Measurements from ENCODE around the gene RIMBP2.

Gene RIMBP2

GRCh38 chr12:130374083-130374482 lies 342.0 kb downstream of the RIMBP2 start:
- no peak for DNase-seq (ENCODE audit: low read depth, low spot score)
- no peak overlapping the region for H3K27ac ChIP-seq

GRCh38 chr12:130372936-130373335 lies 343.2 kb downstream of the RIMBP2 start:
- no peak for DNase-seq (ENCODE audit: low read depth, low spot score)
- no peak overlapping the region for H3K27ac ChIP-seq

DNA sequence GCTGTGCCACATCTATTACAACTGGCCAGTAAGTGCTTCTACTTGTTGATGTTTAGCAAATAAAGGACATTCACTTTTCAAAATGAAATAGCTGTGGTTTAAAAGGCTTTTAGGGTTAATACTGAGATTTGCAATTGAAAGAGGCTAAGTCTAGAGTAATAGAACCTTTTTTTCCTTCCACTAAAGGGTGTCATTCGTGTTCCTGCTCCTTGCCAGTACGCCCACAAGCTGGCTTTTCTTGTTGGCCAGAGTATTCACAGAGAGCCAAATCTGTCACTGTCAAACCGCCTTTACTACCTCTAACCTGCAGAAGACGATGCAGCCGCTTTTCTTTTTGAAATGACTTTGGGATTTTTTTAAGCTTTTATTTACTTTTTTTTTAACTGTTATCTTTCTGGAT lies 344.8 kb downstream of the RIMBP2 start:
- DNase-seq (ENCODE audit: low read depth, low spot score) = no peak
- no peak overlapping the region for H3K27ac ChIP-seq

- no peak overlapping the region for H3K27ac ChIP-seq
- no peak for DNase-seq (ENCODE audit: low read depth, low spot score)
These were observed 346.3 kb downstream of the RIMBP2 start for GRCh38 chr12:130369816-130370215.

- no peak for DNase-seq (ENCODE audit: low read depth, low spot score)
- no peak overlapping the region for H3K27ac ChIP-seq
These were observed 348.6 kb downstream of the RIMBP2 start for GRCh38 chr12:130367523-130367922.

- no peak overlapping the region for H3K27ac ChIP-seq
- DNase-seq (ENCODE audit: low read depth, low spot score) = no peak
These were observed 349.1 kb downstream of the RIMBP2 start for GRCh38 chr12:130367003-130367402.

DNA sequence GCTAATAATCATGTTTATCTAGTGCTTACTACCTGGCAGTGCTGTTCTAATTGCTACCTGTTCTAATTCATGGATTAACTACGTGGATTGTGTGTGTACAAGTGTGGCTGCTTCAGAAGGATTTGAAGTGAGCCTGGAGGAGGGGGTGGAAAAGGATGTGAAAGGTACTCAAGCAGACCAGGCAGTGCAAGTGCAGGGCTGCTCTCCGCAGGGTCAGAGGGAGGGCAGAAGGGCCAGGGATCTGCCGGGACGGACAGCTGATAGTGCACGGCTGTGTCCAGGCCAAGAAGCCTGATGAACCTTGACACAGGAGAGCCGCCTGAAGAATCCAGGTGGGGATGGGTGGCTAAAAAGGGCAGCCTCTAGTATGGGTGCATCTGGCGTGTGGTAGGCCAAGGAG lies 349.9 kb downstream of the RIMBP2 start:
- H3K27ac ChIP-seq = no peak overlapping the region
- DNase-seq (ENCODE audit: low read depth, low spot score) = no peak

DNA sequence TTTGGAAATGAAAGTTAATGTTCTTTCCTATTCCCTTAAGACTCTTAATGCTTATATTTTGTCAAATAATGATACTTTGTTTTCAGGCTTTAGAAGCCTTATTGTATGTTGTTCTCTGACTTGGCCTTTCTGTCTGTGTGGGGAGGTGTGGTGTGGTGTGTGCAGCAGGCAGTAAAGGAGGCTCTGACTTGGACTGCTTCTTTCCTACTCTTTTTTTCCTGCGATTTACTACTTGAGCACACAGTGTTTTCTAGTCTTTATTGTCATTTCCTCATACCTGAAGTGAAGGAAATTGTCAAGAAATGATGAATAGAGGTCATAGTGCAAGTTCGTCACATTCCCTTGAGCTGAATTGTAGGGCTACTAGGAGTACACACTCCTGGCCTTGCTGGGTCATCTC lies 351.5 kb downstream of the RIMBP2 start:
- no peak overlapping the region for H3K27ac ChIP-seq
- no peak for DNase-seq (ENCODE audit: low read depth, low spot score)

DNA sequence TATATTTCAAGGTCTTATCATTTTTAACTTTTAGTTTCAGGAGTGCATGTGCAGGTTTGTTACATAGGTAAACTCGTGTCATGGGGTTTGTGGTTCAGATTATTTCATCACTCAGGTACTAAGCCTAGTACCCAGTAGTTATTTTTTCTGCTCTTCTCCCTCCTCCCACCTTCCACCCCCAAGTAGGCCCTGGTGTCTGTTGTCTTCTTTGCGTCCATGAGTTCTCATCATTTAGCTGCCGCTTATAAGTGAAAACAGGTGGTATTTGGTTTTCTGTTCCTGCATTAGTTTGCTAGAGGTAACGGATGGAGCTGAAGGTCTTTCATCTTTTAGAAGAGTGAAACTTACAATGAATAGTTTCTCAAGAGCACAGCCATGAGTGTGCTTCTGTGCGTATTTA lies 354.0 kb downstream of the RIMBP2 start:
- DNase-seq (ENCODE audit: low read depth, low spot score) = no peak
- H3K27ac ChIP-seq = no peak overlapping the region

GRCh38 chr12:130357729-130358330 lies 358.3 kb downstream of the RIMBP2 start:
- DNase-seq (ENCODE audit: low read depth, low spot score) = no peak
- H3K27ac ChIP-seq = no peak overlapping the region

GRCh38 chr12:130357241-130357640 lies 358.9 kb downstream of the RIMBP2 start:
- no peak for DNase-seq (ENCODE audit: low read depth, low spot score)
- H3K27ac ChIP-seq = no peak overlapping the region

GRCh38 chr12:130356222-130356621 lies 359.9 kb downstream of the RIMBP2 start:
- H3K27ac ChIP-seq = no peak overlapping the region
- DNase-seq (ENCODE audit: low read depth, low spot score) = no peak

DNA sequence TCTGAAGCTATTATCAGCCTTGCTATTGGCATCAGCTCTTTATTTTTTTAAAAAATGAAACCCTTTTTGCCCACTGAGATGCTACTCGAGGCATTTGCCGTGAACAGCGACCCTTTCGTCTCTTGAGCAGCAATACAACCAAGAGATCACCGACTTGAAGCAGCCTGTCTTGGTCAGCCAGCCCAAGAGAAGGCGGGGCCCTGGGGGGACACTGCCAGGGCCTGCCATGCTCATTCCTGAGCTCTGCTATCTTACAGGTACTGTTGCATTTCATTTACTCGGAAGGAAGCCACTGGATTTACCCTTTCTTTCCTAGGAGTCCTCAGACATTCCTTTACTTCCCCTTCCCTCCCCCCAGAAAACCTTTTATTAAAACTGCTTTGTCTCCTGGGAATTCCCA lies 361.7 kb downstream of the RIMBP2 start:
- DNase-seq (ENCODE audit: low read depth, low spot score) = no peak
- no peak overlapping the region for H3K27ac ChIP-seq

GRCh38 chr12:130353081-130353480 lies 363.0 kb downstream of the RIMBP2 start:
- no peak overlapping the region for H3K27ac ChIP-seq
- DNase-seq (ENCODE audit: low read depth, low spot score) = no peak

DNA sequence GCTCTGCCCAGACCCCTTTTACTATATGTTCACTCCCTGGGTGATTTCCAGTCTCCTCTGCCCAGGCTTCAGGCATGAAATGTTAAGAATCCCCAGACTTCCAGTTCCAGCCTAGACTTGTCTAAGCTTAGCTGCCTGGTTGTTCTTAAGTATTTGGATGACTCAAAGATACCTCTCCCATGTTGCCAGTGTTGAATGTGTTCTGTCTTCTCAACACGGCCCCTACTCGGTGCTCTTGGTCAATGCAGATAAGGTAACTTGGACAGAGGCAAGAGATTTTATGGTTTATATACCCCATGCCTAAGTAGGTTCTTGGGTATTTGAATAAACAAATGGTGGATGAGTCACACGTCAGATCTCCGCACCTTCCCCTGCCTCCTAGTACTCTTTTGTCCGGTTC lies 364.8 kb downstream of the RIMBP2 start:
- DNase-seq (ENCODE audit: low read depth, low spot score) = peak; percentile 89
- peak overlapping the region; percentile 73 for H3K27ac ChIP-seq

DNA sequence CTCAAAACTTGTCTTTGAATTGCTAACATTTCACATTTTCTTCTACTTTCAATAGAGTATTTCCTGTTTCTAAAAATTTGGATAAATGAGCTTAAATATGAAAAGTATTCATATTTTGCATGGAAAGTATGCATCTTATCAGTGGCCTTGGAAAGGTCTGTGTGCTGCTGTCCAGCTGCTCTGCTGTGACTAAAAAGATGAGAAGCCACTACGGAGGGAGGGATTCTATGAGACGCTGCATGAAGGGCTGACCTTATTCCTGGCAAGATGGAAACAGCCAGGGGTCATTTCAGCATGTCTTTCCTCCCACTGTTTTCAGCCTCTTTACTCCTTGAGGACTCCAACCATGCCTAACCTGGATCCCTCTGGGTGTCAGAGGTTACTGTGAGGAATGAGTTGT lies 365.4 kb downstream of the RIMBP2 start:
- H3K27ac ChIP-seq = peak overlapping the region; percentile 73
- DNase-seq (ENCODE audit: low read depth, low spot score) = no peak

GRCh38 chr12:130347588-130347987 lies 368.5 kb downstream of the RIMBP2 start:
- H3K27ac ChIP-seq = no peak overlapping the region
- no peak for DNase-seq (ENCODE audit: low read depth, low spot score)

Measured in epithelial cell of prostate (primary cell).